IPS-15b (cell line): ENCODE measurements around the gene TALDO1.

Experiments used
- H3K27me3 ChIP-seq: one replicate; pipeline ENCODE4 v1.6.1; 2013; ENCODE audit warnings: low read length; ENCODE audit not compliant: control insufficient read depth, insufficient read depth
- H3K36me3 ChIP-seq: one replicate; pipeline ENCODE4 v1.6.1; 2013; ENCODE audit warnings: low read length; ENCODE audit not compliant: control insufficient read depth, insufficient read depth
- H3K4me1 ChIP-seq: one replicate; pipeline ENCODE4 v1.6.1; 2013; ENCODE audit warnings: mild to moderate bottlenecking, low read length; ENCODE audit not compliant: control insufficient read depth, insufficient read depth
- H3K4me3 ChIP-seq: one replicate; pipeline ENCODE4 v1.5.1; 2013; ENCODE audit warnings: low read depth, low read length
- H3K9ac ChIP-seq: one replicate; pipeline ENCODE4 v1.6.1; 2013; ENCODE audit warnings: low read depth, mild to moderate bottlenecking, low read length
- H3K9me3 ChIP-seq: one replicate; pipeline ENCODE4 v1.6.1; 2013; ENCODE audit warnings: mild to moderate bottlenecking, low read length; ENCODE audit not compliant: control insufficient read depth, insufficient read depth

TALDO1 gene

DNA sequence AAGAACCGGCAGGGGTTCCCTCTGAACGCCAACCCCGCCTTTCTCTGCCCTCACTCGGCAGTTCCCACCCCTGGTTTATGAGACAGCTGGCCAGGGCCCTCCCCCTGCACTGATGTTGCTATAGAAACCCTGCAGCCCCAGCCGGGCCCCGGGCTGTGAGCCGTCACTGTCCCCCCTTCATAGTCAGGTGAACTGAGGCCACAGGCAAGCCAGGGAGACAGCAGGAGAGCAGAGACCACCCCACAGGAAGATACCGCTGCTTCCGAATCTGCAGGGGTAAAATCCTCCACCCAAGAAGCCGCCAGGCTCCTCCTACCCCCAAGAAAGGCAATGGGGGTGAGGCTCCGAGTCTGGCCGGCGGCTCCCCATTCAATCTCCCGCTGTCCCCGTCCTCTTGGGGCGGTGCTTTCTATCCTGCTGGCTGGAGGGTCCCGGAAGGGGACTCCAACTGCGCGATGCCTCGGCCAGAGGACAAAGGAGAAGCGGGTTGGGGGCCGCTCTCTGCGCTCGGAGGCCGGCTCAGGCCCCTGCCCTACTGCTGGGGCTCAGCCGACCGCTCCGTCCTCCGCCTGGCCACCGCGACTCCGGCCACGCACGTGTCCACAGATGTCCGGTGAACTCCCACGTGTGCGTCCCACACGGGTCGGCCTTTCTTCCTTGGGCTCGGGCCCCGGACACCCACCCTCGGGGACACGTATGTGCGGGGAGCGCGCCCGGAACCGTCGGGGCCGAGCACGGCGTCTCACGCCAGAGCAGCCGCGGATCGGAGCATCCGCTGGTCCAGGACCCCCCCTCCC is 50.2 kb downstream of the TALDO1 start:
- H3K4me1 ChIP-seq = peaks cover 4% of the 10 kb centered on the region
- H3K36me3 ChIP-seq = peaks cover 42% of the 10 kb centered on the region
- no peaks in the 10 kb centered on the region for H3K9me3 ChIP-seq
- H3K9ac ChIP-seq = no peak overlapping the region
- H3K4me3 ChIP-seq = peak overlapping the region; percentile 74
- H3K27me3 ChIP-seq = no peaks in the 10 kb centered on the region

DNA sequence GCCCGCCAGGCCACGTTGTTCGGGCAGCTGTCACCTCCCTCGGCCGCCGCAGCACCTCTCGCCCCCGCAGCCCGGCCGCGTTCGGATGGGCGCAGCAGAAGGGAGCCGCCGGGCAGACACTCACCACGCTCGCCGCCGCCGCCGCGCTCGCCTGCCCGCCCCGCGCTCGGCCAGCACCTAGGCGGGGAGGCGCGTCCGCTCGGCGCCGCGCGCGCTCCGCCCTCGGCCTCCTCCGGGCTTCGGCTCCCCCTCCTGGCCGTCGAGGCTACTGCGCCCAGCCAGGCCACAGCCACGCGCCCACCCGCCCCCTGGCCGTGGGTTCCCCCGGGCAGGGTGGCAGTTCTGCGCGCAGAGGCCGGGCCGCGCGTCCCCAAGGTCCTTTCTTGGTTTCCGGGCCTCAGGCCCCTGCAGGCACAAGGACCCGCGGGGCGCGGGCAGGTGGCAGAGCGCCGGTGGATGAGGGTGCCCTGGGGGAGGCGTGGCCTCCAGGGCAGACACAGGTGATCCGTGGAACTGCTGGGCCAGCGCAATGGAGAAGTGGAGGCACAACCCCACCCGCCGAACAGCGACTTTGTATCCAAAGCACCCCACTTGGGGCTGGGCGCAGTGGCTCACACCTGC is 50.9 kb downstream of the TALDO1 start, which contains the start of gene SLC25A22:
Gene SLC25A22, minus strand, starts transcription at position 189 of the 621 bp plus-strand sequence. CDS start 3,275 bp downstream, outside the sequence.
- H3K4me1 ChIP-seq = peaks cover 4% of the 10 kb centered on the region
- H3K9me3 ChIP-seq = no peaks in the 10 kb centered on the region
- peaks cover 44% of the 10 kb centered on the region for H3K36me3 ChIP-seq
- H3K27me3 ChIP-seq = no peaks in the 10 kb centered on the region
- H3K4me3 ChIP-seq = peak within 1 kb of the TSS; percentile 74
- no peak within 1 kb of the TSS for H3K9ac ChIP-seq

DNA sequence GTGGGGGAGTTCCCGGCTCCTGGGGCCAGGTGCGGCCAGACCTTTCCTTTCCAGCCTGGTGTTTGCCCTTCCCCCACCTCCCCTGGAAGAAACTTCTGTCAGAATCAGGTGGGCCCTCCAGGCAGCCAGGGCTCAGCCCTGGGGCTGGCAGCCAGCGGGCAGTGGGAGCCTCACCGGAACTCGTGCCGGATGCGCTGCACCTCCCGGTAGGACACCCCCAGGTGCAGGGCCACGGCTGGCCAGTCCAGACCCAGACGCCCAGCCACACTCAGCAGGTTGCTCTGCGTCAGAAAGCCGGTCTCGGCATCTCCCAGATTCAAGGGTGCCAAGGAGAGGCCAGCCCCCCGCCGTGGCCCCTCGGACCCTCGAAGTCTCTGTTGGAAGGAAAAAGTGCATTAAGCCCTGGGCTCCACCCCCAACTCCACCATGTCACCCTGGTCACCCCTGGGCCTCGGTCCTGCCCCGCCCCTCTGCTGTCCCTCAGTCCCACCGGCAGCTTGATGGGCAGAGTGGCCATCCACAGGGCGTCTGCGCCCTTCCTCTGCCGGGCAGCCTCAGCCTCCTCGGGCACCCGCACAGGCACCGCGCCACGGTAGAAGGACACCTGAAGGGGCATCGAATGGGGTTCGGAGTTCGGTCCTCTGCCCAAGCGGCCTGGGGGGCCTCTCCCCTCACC is 52.5 kb downstream of the TALDO1 start:
- Histone ChIP-seq H3K9ac (no peak overlapping the region), H3K36me3 (peaks cover 30% of the 10 kb centered on the region), H3K4me3 (no peak overlapping the region), H3K9me3 (no peaks in the 10 kb centered on the region), H3K4me1 (peaks cover 6% of the 10 kb centered on the region), H3K27me3 (no peaks in the 10 kb centered on the region)

DNA sequence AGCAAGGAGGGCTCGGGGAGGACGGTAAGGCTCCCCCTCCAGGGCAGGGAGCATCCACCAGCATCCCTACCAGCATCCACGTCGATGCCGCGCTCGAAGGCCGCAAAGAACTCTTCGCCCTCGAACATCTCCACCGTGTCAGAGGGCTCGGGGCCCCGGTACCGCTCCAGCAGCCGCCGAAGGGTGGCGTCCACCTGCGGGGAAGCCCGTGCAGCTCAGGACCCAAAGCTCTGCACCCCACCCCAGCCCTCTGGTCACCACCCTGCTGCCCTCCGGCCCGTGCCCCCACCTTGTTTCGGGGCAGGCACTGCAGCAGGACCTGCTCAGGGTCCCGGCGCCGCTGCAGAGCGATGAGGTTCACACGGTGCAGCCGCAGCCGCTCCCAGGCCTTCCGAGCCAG is 53.2 kb downstream of the TALDO1 start:
- Histone ChIP-seq H3K27me3 (no peaks in the 10 kb centered on the region), H3K4me3 (no peak overlapping the region), H3K4me1 (peaks cover 6% of the 10 kb centered on the region), H3K9me3 (no peaks in the 10 kb centered on the region), H3K36me3 (peaks cover 30% of the 10 kb centered on the region), H3K9ac (no peak overlapping the region)

DNA sequence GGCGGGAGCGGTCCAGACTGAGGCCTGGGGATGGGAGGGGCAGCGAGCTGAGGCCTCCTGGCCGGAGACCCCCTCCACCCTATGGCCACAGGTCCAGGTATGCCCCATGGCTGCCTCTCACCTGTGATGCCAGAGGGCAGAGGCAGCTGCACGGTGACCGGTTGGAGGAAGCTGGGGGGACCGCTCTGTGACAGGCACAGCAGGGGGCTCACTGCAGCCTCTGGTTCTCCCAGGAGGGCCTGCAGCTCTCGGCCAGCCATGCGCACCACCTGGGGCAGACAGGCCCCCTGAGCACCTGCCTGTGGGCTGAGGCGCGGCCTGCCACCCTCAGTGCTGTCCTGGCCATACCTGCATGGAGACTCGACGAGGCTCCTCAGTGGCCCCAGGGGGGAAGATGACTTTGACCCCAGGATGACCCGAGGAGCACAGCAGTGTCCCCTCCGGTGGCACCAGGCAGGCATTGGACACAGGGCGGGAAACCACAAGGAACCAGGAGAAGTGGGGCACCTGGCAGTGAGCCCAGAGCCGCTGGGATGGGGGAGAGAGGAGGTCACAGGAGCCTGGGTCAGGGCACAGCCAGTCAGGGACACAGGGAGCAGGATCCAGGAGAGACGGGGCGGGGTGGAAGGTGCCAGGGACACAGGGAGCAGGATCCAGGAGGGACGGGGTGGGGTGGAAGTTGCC is 54.0 kb downstream of the TALDO1 start:
- Histone ChIP-seq H3K9ac (no peak overlapping the region), H3K9me3 (no peaks in the 10 kb centered on the region), H3K27me3 (no peaks in the 10 kb centered on the region), H3K4me1 (peaks cover 6% of the 10 kb centered on the region), H3K36me3 (peaks cover 30% of the 10 kb centered on the region), H3K4me3 (no peak overlapping the region)

DNA sequence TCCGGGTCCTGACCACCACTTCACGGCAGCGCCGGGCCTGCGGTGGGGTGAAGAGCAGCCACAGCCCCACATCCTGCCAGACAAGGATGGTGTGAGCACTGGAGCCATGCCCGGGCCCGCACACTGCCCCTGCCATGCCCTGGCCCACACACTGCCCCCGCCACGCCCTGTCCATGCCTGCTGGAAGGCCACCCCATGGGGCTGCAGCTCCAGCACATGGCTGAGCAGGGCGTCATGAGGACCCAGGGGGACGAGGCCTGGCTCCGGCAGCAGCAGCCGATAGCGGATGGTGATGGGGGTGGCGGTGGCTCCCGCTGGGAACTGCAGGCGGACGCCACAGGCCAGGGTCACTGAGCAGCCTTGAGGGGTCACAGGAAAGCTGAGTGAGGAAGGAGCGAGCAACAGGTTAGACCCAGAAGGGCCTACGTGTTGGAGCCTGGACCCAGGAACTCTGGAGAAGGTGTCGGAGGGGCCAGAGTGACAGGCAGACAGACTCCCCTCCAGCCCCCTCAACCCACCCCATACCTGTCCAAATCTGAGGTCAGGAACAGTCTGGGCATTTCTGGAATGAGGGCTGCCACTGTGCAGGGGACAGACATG is 54.9 kb downstream of the TALDO1 start:
- no peak overlapping the region for H3K9ac ChIP-seq
- H3K36me3 ChIP-seq = peaks cover 30% of the 10 kb centered on the region
- no peaks in the 10 kb centered on the region for H3K9me3 ChIP-seq
- H3K4me3 ChIP-seq = no peak overlapping the region
- H3K4me1 ChIP-seq = peaks cover 3% of the 10 kb centered on the region
- no peaks in the 10 kb centered on the region for H3K27me3 ChIP-seq

DNA sequence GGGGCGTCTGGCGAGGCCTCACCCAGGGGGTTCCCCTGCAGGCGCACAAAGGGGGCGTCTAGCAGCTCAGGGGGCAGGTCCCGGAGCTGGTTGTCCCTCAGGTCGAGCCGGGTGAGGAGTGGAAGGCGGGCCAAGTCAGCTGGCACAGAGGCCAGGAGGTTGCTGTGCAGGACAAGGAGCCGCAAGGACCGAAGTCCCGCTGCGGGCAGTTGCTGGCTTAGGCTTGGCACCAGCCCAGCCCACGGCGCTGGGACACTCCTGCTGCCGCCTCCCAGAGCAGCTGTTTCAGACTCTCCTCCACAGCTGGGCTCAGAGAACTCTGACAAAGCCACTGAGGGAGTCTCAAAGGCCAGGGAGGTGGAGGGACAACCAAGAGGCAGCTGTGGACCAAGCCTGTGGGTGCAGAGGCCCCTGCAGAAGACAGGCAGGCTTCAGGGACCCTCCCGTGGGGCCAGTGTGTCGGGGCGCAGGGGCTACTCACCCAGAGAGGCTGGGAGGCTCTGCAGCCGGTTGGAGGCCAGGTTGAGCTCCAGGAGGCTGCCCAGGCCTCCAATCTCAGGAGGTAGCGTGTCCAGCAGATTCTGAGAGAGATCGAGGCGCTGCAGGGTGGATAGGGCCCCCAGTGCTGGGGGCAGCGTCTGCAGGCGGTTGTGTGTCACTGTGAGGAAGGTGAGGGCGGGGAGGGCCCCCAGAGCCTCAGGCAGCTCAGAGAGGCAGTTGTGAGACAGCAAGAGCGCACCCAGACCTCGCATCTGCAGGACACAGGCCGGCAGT is 55.6 kb downstream of the TALDO1 start:
- H3K4me3 ChIP-seq = no peak overlapping the region
- H3K4me1 ChIP-seq = peaks cover 3% of the 10 kb centered on the region
- H3K27me3 ChIP-seq = no peaks in the 10 kb centered on the region
- H3K9me3 ChIP-seq = no peaks in the 10 kb centered on the region
- no peak overlapping the region for H3K9ac ChIP-seq
- peaks cover 30% of the 10 kb centered on the region for H3K36me3 ChIP-seq

DNA sequence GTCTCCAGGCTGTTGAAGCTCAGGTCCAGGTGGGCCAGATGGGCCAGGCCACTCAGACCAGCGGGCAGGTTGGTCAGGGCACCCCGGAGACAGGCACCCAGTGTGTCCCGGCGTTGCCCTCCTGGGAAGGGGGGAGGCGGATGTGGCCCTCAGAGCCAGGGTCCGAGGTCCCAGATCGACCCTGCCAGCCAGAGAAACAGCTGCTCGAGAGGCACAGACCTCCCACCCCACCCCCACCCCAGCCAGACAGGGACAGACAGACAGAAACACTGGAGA is 56.1 kb downstream of the TALDO1 start:
- no peaks in the 10 kb centered on the region for H3K27me3 ChIP-seq
- H3K4me1 ChIP-seq = peaks cover 3% of the 10 kb centered on the region
- H3K36me3 ChIP-seq = peaks cover 30% of the 10 kb centered on the region
- H3K9me3 ChIP-seq = no peaks in the 10 kb centered on the region
- H3K9ac ChIP-seq = no peak overlapping the region
- H3K4me3 ChIP-seq = no peak overlapping the region

DNA sequence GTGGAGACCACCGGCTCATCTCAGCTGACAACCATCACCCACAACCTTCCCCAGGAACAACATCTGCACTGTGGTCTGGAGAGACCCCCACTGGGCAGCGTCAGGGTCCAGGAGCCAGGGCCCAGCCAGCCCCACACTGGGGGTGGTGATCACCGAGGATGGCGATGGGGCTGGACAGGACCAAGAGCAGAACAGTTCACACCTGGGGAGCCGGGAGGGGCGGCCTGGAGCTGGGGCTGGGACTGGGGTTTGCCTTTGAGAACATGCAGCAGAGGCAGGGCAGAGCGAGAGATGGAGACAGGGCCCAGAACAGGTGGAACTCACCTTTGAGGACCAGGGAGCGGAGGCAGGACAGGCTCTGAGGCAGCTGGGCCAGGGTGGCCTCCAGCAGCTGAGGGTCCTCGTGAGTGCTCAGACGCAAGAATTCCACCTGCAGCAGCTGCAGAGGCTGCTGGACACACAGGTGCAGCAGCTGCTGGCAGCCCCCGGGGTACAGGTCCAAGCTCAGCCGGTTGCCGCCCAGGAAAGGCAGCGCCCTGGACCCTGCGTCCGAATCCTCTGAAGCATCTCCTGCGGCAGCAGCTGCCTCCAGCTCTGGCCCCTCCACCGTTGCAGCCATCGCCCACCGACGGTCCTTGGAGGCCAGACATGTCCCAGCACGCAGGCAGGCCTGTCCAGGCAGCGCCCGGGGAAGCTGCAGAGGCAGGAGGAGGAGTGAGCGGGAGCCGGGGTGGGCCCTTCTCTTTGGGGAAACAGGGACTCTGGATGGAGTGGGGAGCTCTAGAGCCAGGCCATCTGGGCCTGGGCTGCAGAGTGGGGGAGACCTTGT is 56.7 kb downstream of the TALDO1 start:
- peaks cover 3% of the 10 kb centered on the region for H3K4me1 ChIP-seq
- peaks cover 30% of the 10 kb centered on the region for H3K36me3 ChIP-seq
- no peaks in the 10 kb centered on the region for H3K9me3 ChIP-seq
- H3K27me3 ChIP-seq = no peaks in the 10 kb centered on the region
- H3K9ac ChIP-seq = peak overlapping the region; percentile 65
- peak overlapping the region; percentile 66 for H3K4me3 ChIP-seq

DNA sequence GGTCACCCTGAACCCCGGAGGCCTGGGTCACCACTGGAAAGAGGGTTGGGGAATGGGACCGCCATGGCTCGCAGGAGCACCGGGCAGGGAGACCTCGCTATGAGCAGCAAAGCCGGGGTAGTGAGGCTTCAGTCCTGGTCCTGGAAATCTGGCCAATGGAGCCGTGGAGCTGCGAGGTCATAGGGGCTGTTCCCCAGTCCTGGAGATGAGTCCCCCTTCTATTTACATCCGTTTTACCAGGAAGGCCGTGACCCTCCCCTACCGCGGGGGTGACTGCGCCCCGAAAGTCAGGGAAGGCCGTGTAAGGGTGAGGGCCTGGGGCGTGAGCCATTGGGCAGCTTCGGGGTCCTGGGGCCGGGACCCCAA is 57.3 kb downstream of the TALDO1 start:
- Histone ChIP-seq H3K36me3 (peaks cover 25% of the 10 kb centered on the region), H3K4me3 (peak overlapping the region; percentile 66), H3K9me3 (no peaks in the 10 kb centered on the region), H3K9ac (peak overlapping the region; percentile 65), H3K27me3 (no peaks in the 10 kb centered on the region), H3K4me1 (peaks cover 3% of the 10 kb centered on the region)
